Prostate gland (tissue), 2 donors: Measurements from ENCODE around the gene RYR1. TPM values are rescaled to one million over a fixed set of nuclear protein-coding genes. Genes with fewer than 3 reads are reported as not detected.
"Not testable (repeated sequence)": the region's sequence is repeated elsewhere in the genome, so short reads cannot be mapped to it uniquely, and the experiment has no call there.

Experiments
- DNase-seq: peaks from one replicate; pipeline ENCODE4 v3.0.0-alpha.2; 2019; ENCODE audit warnings: low spot score
- H3K27ac ChIP-seq, 2 donors: fragments of 200-600 bp; sonication (generic); 2 replicates each; pipeline ENCODE4 v1.5.1; 2017 to 2019
- H3K27me3 ChIP-seq: fragments of 200-600 bp; sonication (generic); replicated peaks from 2 replicates; pipeline ENCODE4 v1.5.1; 2019; ENCODE audit not compliant: insufficient read depth
- H3K36me3 ChIP-seq, 2 donors: fragments of 200-600 bp; sonication (generic); 1 replicate in 1 of 2; 2 replicates in 1 of 2; pipeline versions ENCODE4 v1.5.1 to v1.8.1; 2017 to 2019
- H3K4me1 ChIP-seq: fragments of 200-600 bp; sonication (generic); replicated peaks from 2 replicates; pipeline ENCODE4 v1.5.1; 2019
- H3K4me3 ChIP-seq, 2 donors: fragments of 200-600 bp; sonication (generic); 2 replicates each; pipeline ENCODE4 v1.5.1; 2017 to 2019
- H3K9me3 ChIP-seq: fragments of 200-600 bp; sonication (generic); 2 replicates; pipeline ENCODE4 v1.5.1; 2017
- POLR2A ChIP-seq: fragments of 450-650 bp; IDR thresholded peaks from one replicate; pipeline ENCODE4 v1.6.1; 2016; ENCODE audit warnings: antibody characterized with exemption, mild to moderate bottlenecking
- POLR2AphosphoS5 ChIP-seq: sonication (generic); formaldehyde crosslinking; IDR thresholded peaks from one replicate; pipeline ENCODE4 v1.6.1; 2017; ENCODE audit warnings: antibody characterized with exemption
- WGBS: methylation state at CpG from one replicate; pipeline ENCODE4 v1.1.5; 2018; 5-methylcytosine and 5-hydroxymethylcytosine counted together
- intact Hi-C: fragments of 100-400 bp; cut with DNase I; formaldehyde crosslinking; loops from one replicate; pipeline ENCODE4 v1.14.2; 2022
- total RNA-seq, 2 donors: library from RNA; depleted of rRNA; stranded (reverse); fragments of >200 nt; gene quantifications; one replicate each; pipeline ENCODE4 v1.1.0, GENCODE V29; 2016
- TF ChIP-seq, protein P1 (sequence below), 4 experiments: fragments of 200-600 bp in 2 of 4; fragments of 450-650 bp in 2 of 4; sonication (generic) in 2 of 4; IDR thresholded peaks; 1 replicate in 3 of 4; 2 replicates in 1 of 4; pipeline ENCODE4 v1.5.1; 2016 to 2019; ENCODE audit warnings: antibody characterized with exemption in 4 of 4, mild to moderate bottlenecking in 2 of 4, moderate library complexity in 2 of 4

The RYR1 gene
- total RNA-seq, 2 donors from 2014 or later, result 5.7 to 8.6 TPM

DNA sequence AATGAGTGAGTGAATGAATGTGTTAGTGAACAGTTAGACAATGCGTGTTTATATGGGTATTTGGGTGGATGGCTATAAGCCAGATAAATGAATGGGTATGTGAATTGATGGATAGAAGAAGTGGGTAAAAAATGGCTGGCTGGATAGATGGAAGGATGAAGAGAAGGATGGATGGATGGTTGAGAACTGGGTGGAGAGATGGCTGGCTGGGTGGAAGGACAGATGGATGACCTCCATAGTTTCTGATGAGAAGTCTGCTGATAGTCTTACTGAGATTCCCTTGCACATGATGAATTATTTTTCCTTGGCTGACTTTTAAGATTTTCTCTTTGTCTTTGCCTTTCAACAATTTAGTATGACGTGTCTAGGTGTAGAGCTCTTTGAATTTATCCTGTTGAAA, 57.4 kb downstream of the RYR1 start:
- Histone ChIP-seq H3K9me3 (no peaks in the 10 kb centered on the region), H3K27ac (no peak overlapping the region), H3K27me3 (no peaks in the 10 kb centered on the region), H3K36me3 (no peaks in the 10 kb centered on the region), H3K4me3 (no peak overlapping the region), H3K4me1 (no peaks in the 10 kb centered on the region)
- TF ChIP-seq, protein P1, sequence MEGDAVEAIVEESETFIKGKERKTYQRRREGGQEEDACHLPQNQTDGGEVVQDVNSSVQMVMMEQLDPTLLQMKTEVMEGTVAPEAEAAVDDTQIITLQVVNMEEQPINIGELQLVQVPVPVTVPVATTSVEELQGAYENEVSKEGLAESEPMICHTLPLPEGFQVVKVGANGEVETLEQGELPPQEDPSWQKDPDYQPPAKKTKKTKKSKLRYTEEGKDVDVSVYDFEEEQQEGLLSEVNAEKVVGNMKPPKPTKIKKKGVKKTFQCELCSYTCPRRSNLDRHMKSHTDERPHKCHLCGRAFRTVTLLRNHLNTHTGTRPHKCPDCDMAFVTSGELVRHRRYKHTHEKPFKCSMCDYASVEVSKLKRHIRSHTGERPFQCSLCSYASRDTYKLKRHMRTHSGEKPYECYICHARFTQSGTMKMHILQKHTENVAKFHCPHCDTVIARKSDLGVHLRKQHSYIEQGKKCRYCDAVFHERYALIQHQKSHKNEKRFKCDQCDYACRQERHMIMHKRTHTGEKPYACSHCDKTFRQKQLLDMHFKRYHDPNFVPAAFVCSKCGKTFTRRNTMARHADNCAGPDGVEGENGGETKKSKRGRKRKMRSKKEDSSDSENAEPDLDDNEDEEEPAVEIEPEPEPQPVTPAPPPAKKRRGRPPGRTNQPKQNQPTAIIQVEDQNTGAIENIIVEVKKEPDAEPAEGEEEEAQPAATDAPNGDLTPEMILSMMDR (IDR thresholded peaks at IDR 0.05), result no peak
- no peak for TF ChIP-seq POLR2A
- 92% methylated on average over 2 of the region's 2 CpGs for WGBS
- intact Hi-C loops, result no loop called here
- DNase-seq, result no peak

DNA sequence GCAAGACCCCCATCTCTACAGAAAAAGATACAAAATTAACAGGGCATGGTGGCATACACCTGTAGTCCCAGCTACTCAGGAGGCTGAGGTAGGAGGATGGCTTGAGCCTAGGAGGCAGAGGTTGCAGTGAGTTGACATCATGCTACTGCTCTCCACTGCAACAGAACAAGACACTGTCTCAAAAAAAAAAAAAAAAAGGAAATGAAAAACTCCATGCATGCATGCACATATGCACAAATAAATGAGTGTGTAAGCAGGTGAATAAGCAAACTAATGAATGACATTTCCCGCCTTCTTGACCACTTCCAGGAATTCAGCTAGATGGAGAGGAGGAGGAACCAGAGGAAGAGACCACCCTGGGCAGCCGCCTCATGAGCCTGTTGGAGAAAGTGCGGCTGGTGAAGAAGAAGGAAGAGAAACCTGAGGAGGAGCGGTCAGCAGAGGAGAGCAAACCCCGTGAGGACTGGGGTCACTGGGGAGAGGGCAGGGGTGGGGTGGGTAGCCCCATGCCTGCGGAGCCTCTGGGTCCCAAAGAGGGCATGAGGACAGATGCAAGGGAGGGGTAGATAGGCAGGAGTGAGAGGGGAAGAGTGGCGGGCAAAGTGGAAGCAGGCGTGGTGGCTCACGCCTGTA, 58.8 kb downstream of the RYR1 start:
- 84% methylated on average over 9 of the region's 9 CpGs for WGBS

DNA sequence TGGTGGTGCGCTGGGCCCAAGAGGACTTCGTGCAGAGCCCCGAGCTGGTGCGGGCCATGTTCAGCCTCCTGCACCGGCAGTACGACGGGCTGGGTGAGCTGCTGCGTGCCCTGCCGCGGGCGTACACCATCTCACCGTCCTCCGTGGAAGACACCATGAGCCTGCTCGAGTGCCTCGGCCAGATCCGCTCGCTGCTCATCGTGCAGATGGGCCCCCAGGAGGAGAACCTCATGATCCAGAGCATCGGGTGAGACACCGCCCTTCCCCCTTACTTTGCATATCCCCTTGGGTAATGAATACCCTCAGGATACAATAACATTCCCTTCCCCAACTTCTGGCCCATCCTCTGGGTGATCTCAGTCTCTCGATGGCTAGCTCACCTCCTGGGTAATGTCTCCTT, 60.9 kb downstream of the RYR1 start:
- no peaks in the 10 kb centered on the region for H3K9me3 ChIP-seq
- H3K36me3 ChIP-seq, result no peaks in the 10 kb centered on the region
- intact Hi-C loops, result no loop called here
- no peak for DNase-seq
- no peaks in the 10 kb centered on the region for H3K4me1 ChIP-seq
- TF ChIP-seq POLR2A, result no peak
- TF ChIP-seq, protein P1 (IDR thresholded peaks at IDR 0.05), result no peak
- TF ChIP-seq POLR2AphosphoS5, result no peak
- no peak overlapping the region for H3K4me3 ChIP-seq
- no peaks in the 10 kb centered on the region for H3K27me3 ChIP-seq
- H3K27ac ChIP-seq, result no peak overlapping the region
- 78% methylated on average over 21 of the region's 21 CpGs for WGBS

More for the DNA sequence above, 58.8 kb downstream of the RYR1 start:
- TF ChIP-seq POLR2AphosphoS5, result no peak
- TF ChIP-seq, protein P1 (IDR thresholded peaks at IDR 0.05), result no peak
- TF ChIP-seq POLR2A, result no peak
- Histone ChIP-seq H3K36me3 (no peaks in the 10 kb centered on the region), H3K4me3 (no peak overlapping the region), H3K4me1 (no peaks in the 10 kb centered on the region), H3K27me3 (no peaks in the 10 kb centered on the region), H3K27ac (no peak overlapping the region), H3K9me3 (no peaks in the 10 kb centered on the region)
- intact Hi-C loops, result no loop called here
- DNase-seq, result no peak

DNA sequence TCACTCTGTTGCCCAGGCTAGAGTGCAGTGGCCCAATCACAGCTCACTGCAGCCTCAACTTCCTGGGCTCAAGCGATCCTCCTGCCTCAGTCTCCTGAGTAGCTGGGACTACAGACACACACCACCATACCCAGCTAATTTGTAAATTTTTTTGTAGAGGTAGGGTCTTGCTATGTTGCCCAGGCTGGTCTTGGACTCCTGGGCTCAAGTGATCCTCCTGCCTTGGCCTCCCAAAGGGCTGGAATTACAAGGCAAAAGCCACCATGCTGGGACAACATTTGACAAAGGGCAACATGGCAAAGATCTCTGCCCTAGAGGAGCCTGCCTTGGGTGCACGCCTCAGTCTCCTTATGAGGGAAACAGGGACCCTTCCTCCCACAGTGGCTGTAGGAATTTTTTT, 61.9 kb downstream of the RYR1 start:
- H3K27me3 ChIP-seq, DNase-seq, H3K27ac ChIP-seq, H3K9me3 ChIP-seq, H3K4me3 ChIP-seq, H3K4me1 ChIP-seq, H3K36me3 ChIP-seq, intact Hi-C loops: not testable (repeated sequence)
- WGBS, result 95% methylated on average over 2 of the region's 2 CpGs

DNA sequence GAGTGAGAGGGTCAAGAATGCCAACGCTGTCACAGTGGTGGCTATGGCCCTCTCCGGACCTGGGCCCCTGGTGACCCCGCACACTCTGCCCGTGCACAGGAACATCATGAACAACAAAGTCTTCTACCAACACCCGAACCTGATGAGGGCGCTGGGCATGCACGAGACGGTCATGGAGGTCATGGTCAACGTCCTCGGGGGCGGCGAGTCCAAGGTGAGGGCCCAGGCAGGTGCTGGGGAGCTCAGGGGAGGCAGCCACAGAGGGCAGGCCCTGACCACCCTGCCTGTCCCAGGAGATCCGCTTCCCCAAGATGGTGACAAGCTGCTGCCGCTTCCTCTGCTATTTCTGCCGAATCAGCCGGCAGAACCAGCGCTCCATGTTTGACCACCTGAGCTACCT, 62.6 kb downstream of the RYR1 start:
- no peak overlapping the region for H3K4me3 ChIP-seq
- no peaks in the 10 kb centered on the region for H3K27me3 ChIP-seq
- H3K4me1 ChIP-seq, result no peaks in the 10 kb centered on the region
- no peaks in the 10 kb centered on the region for H3K36me3 ChIP-seq
- intact Hi-C loops, result no loop called here
- TF ChIP-seq, protein P1 (IDR thresholded peaks at IDR 0.05), result no peak
- no peak for TF ChIP-seq POLR2A
- no peak for TF ChIP-seq POLR2AphosphoS5
- WGBS, result 91% methylated on average over 17 of the region's 17 CpGs
- DNase-seq, result no peak
- H3K27ac ChIP-seq, result no peak overlapping the region
- no peaks in the 10 kb centered on the region for H3K9me3 ChIP-seq
